Measurements from ENCODE around the gene CRYZ. TPM values are rescaled to one million over a fixed set of nuclear protein-coding genes. Genes with fewer than 3 reads are reported as not detected.
A peak's percentile ranks its signal among the peaks of the same experiment; 100 is the strongest.
"Not testable (repeated sequence)": the region's sequence is repeated elsewhere in the genome, so short reads cannot be mapped to it uniquely, and the experiment has no call there.

CRYZ gene
- total RNA-seq, 4 donors from 2014 or later, result 43.8 to 79.7 (median 64.8) TPM

GRCh38 chr1:74674278-74675048 is 58.4 kb downstream of the CRYZ start:
- Histone ChIP-seq H3K4me3 (no peak overlapping the region), H3K4me1 (peaks cover 0 to 13% (median 4%) of the 10 kb centered on the region in 3 donors), H3K36me3 (no peaks in the 10 kb centered on the region), H3K27ac (no peak overlapping the region), H3K27me3 (peaks cover 28% of the 10 kb centered on the region), H3K9me3 (peaks cover 0 to 12% (median 0%) of the 10 kb centered on the region in 3 donors)
- TF ChIP-seq EP300 (IDR thresholded peaks at IDR 0.05), result no peak
- no peak for TF ChIP-seq CTCF (IDR thresholded peaks at IDR 0.05)
- TF ChIP-seq POLR2AphosphoS5 (IDR thresholded peaks at IDR 0.05), result no peak
- no peak for TF ChIP-seq POLR2A (IDR thresholded peaks at IDR 0.05)
- ATAC-seq, result no peak
- 66 to 86% methylated on average over 1 to 6 of the region's 6 CpGs for WGBS, 2 donors (ENCODE audit: low coverage in 1 of 2)

- TF ChIP-seq POLR2A (IDR thresholded peaks at IDR 0.05) (no peak), CTCF (IDR thresholded peaks at IDR 0.05) (no peak), EP300 (IDR thresholded peaks at IDR 0.05) (no peak), POLR2AphosphoS5 (IDR thresholded peaks at IDR 0.05) (no peak)
- peaks cover 28% of the 10 kb centered on the region for H3K27me3 ChIP-seq
- H3K4me3 ChIP-seq, result peak within 1 kb of the TSS in 1 of 2 donors; percentile 49
- no peak for ATAC-seq
- H3K27ac ChIP-seq, result no peak within 1 kb of the TSS
- H3K36me3 ChIP-seq, result no peaks in the 10 kb centered on the region
- H3K4me1 ChIP-seq, result peaks cover 0 to 13% (median 4%) of the 10 kb centered on the region in 3 donors
- WGBS, 2 donors (ENCODE audit: low coverage in 1 of 2), result 11 to 34% methylated on average over 3 to 5 of the region's 44 CpGs
- H3K9me3 ChIP-seq, result peaks cover 0 to 12% (median 0%) of the 10 kb centered on the region in 3 donors
These were observed 59.3 kb downstream of the CRYZ start, which contains the start of gene ERICH3 for GRCh38 chr1:74673351-74674111. TSS of gene ERICH3 (minus strand) at chr1:74673792. CDS start at chr1:74673519, 273 bp downstream.

- Histone ChIP-seq H3K9me3 (peaks cover 0 to 12% (median 0%) of the 10 kb centered on the region in 3 donors), H3K27me3 (peaks cover 28% of the 10 kb centered on the region), H3K4me1 (peaks cover 0 to 13% (median 4%) of the 10 kb centered on the region in 3 donors)
- not testable (repeated sequence) for ATAC-seq, H3K4me3 ChIP-seq, H3K36me3 ChIP-seq, H3K27ac ChIP-seq
- WGBS, 2 donors (ENCODE audit: low coverage in 1 of 2), result 84 to 89% methylated on average over 3 of the region's 3 CpGs
These were observed 62.0 kb downstream of the CRYZ start for GRCh38 chr1:74670866-74671265.

Other genes with a start within 250 kb of the CRYZ start
- not detected for gene LRRC53, start 220.4 kb downstream of the CRYZ start, total RNA-seq
- gene ERICH3, start 59.3 kb downstream of the CRYZ start, total RNA-seq, result under 1 TPM in 1 of 4 donors, not detected in 3; 0.13 TPM
- gene TYW3, start 102 bp upstream of the CRYZ start, total RNA-seq, result 10 to 100 TPM; 20.3 to 37.8 (median 31.2) TPM